Cardiac septum (tissue), 1 donor: ENCODE measurements around the gene SMTNL1. TPM values are rescaled to one million over a fixed set of nuclear protein-coding genes. Genes with fewer than 3 reads are reported as not detected.
A peak's percentile ranks its signal among the peaks of the same experiment; 100 is the strongest.

Experiments used
- DNase-seq: peaks from one replicate; pipeline ENCODE4 v3.0.0-alpha.2; 2020; ENCODE audit warnings: low spot score
- intact Hi-C: fragments of 100-400 bp; cut with DNase I; formaldehyde crosslinking; loops from one replicate; pipeline ENCODE4 v1.14.0; 2022
- total RNA-seq: library from RNA; stranded (reverse); fragmentation: NEBNext Ultra II Directional; extraction: Animal tissue kit (Norgen Biotek cat#: 25700); gene quantifications from one replicate; pipeline ENCODE4 v1.2.1, GENCODE V29; 2021
- donor health status: DM: no; HTN: no; CAD: no.

SMTNL1 gene
- total RNA-seq, 1 donor from 2014 or later: not detected

DNA sequence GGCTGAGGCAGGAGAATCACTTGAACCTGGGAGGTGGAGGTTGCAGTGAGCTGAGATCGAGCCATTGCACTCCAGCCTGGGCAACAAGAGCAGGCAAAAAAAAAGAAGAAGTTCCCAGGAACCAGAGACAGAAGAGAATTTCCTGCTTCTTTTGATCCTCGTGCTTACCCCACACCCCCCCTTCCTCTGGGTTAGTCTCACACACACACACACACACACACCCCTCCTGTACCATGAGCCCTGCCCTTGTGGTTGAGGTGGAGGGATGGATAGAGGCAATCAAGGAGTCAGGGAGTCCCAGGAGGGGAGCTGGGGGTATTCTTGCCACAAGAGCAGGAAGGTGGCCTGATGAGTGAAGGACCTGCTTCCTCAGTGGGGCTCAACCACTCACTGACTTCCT, 34.2 kb downstream of the SMTNL1 start:
- intact Hi-C loops: no loop called here
- no peak for DNase-seq

DNA sequence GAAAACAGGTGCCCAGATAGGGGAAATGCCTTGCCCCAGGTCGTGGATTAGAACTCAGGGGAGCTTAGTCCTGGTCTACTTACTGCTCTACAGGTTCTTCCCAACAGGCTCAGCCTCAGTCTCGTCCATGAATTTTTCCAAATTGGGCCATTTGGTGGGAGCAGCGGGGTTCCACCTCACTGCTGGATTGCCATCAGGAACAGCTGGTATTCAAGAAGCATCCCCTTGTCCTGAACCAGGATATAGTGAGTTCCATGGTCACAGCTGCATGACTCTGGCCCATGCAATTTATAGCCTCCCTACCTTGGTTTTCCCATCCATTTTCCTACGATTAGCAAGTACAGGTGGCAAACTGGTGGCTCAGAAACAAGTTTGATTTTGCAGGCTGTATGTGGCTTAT, 36.7 kb downstream of the SMTNL1 start:
- intact Hi-C loops: no loop called here
- DNase-seq: no peak

DNA sequence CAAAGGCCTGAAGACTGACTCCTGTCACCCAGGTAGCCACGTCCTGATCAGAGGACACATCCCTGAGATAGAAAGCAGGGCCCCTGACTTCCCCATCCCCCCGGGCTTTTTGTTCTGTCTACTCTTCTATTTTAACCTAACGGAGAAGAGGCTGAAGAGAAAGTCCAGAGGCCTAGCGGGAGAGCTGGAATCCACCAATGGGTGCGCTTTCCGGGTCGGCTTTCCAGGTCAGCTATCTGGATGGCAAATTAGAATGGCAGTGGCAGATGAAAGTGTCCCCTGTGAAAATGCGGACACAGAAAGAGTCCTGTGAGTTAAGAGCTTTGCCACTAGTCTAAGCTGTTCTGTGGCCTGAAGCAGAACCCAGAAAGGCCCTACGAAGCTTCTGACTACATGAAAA, 46.9 kb downstream of the SMTNL1 start:
- intact Hi-C loops: no loop called here
- DNase-seq: no peak

DNA sequence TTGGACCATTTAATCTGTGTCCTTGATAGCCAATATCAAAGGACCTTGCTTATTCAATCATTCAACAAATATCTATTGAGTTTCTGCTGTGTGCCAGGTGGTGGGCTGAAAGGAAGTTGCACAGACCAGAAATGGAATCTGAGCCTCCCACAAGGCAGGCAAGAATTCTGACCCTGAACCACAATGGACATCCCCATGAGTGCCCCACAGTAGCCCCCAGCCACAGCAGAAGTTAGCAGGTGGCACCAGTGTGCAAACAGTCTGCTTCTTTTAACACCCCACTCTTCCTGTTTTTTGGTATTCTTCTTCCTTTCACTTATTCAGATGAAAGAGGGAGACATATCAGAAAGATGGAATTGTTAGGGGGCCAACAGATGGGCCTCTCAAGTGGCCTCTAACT, 47.9 kb downstream of the SMTNL1 start:
- intact Hi-C loops: no loop called here

DNA sequence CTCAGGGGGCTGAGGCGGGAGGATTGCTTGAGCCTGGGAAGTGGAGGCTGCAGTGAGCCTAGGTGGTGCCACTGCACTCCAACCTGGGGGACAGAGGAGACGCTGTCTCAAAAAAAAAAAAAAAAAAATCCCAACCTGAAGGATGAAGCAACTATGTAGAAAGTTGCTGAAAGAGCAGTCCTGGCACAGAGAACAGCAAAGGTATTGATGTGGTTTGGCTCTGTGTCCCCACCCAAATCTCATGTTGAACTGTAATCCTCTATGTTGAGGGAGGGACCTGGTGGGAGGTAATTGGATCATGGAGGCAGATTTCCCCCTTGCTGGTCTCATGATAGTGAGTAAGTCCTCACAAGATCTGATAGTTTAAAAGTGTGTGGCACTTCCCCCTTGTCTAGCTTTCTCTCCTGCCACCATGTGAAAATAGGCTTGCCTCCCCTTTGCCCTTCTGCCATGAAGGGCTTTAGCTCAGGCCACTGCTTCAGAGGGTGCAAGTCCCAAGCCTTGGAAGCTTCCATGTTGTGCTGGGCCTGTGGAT, 49.4 kb downstream of the SMTNL1 start:
- no peak for DNase-seq
- intact Hi-C loops: no loop called here

More for the DNA sequence above, 47.9 kb downstream of the SMTNL1 start:
- DNase-seq: no peak

DNA sequence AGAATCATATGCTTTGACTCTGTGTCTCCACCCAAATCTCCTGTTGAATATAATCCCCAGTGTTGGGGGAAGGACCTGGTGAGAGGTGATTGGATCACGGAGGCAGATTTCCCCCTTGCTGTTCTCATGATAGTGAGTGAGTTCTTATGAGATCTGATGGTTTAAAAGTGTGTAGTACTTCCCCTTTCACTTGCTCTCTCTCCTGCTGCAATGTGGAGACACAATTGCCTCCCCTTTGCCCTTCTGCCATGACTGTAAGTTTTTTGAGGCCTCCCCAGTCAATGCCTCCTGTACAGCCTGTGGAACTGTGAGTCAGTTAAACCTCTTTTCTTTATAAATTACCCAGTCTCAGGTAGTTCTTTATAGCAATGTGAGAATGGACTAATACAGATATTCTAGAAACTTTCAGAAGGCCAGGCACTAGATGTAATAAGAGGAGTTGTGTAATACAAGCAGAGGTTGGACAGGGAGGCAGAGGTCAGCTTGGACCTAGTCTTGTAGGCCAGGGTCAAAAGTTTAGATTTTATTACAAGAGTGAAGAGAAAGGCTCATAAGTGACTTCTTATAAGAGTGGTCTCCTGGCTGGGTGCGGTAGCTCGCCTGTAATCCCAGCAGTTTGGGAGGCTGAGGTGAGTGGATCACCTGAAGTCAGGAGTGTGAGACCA, 50.8 kb downstream of the SMTNL1 start:
- no peak for DNase-seq
- intact Hi-C loops: no loop called here

DNA sequence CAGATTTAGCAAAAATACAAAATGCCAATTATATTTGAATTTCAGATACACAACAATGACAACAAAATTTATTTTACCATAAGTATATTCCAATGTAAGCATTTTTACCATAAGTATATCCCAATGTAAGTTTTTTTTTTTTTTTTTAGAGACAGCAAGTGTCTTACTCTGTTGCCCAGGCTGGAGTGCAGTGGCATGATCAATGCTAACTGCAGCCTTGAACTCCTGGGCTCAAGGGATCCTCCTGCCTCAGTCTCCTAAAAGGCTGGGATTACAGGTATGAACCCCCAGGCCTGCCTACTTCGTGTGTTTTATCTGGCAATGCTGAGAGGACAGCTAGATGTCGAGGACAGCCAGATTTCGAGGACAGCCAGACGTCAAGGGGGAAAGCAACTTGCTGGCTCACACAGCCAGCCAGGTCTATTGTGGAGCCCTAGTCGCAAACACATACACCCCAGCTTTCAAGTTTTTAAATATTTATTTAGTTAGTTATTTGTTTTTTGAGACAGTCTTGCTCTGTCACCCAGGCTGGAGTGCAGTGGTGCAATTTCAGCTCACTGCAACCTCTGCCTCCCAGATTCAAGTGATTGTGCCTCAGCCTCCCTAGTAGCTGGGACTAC, 59.0 kb downstream of the SMTNL1 start:
- no peak for DNase-seq
- intact Hi-C loops: no loop called here

DNA sequence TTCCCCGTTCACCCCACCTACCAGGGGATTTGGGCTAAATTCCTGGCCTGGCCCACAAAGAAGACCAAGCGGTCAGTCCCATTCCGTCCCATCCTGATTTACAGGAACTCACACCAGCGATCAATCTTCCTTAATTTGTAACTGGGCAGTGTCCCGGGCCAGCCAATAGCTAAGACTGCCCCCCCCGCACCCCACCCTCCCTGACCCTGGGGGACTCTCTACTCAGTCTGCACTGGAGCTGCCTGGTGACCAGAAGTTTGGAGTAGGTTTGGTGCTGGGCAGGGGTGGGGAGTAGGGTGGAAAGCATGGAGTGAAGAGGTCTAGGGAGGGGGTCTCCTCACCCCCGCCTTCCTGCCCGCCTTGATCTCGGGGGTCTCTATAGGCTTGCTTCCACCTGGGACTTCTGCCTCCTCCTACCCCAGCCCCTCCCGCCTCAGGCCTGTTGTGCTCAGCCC, 60.1 kb downstream of the SMTNL1 start, which contains the start of gene SERPING1:
Gene SERPING1, plus strand, starts transcription at position 225 of the 455 bp plus-strand sequence. CDS start 586 bp downstream, outside the sequence.
- intact Hi-C loops: no loop called here
- no peak for DNase-seq

DNA sequence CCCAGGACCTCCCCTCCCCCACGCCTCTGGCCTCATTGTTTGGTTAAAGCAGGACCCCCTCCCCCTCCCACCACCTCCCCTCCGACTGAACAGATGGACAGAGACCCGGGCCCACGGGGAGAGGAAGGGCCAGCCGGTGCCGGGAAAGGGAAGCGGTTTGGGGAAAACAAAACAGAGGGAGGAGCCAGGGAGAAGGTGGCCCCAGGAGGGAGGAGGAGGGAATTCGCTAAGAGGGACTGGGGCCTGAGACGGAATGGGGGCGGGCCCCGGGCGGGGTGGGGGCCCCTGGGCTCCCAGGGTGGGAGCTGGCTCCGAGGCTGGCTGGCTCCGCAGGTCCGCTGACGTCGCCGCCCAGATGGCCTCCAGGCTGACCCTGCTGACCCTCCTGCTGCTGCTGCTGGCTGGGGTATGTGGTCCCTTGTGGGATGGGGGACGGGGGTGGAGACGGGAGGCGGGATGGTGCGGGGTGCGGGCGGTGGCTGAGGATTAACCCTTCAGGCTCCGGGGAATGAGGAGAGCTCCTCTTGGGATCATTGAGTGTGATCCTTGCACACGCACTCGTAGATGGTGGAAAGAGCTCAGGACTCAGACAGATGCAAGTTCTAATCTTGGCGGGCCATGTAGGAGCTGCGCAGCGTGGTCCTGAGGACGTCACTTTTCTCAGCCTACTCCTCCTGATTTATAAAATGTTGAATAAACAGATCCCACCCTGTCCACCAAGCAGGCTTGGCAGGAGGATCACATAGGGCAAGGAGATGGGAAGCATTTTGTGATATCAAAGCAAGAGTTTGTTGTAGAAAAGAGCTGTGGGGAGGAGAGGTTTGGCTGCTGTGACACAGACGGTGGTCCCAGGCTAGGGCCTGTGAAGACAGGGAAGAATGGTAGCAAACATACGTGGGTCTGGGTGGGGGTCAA, 60.8 kb downstream of the SMTNL1 start:
- intact Hi-C loops: no loop called here
- DNase-seq: peak; percentile 82

DNA sequence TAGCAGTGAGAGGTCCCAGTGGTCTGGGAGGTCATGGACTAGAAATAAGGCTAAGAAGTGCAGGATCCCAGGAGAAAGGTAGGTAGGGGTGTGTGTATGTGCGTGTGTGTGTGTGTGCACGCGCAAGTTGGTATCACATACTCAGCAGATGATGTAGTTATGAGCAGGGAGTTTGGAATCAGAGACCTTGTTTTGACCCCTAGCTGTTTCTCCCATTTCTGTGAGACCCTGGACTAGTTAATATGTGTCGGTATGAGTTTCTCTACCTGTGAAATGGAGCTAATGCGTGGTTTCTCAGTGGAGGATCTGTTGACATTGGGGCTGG, 61.4 kb downstream of the SMTNL1 start:
- no peak for DNase-seq
- intact Hi-C loops: no loop called here

DNA sequence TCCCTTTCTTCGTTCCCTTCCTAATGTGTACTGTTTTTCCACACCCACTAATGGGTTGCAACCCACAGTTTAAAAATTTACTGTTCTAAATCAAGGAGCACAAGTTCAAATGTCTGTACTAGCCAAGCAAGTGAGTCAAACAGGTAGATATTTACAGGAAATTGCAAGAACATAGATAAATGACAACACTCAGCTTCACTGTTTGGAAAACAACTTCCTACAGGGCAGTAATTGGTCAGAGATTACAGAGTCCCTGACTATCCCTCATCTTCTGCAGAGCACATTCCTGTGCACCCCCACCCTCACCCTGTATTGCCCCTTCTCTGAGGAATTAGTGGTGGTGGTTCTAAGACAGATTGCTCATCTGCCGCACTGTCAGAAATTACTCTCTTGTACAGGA, 62.0 kb downstream of the SMTNL1 start:
- no peak for DNase-seq
- intact Hi-C loops: no loop called here

Other genes with a start within 250 kb of the SMTNL1 start
- 36.2 TPM for gene TNKS1BP1, start 212.6 kb upstream of the SMTNL1 start, total RNA-seq
- gene SSRP1, start 201.7 kb upstream of the SMTNL1 start, total RNA-seq: 35.4 TPM
- gene P2RX3, start 199.2 kb upstream of the SMTNL1 start, total RNA-seq: 0.48 TPM
- not detected for gene PRG3, start 156.4 kb upstream of the SMTNL1 start, total RNA-seq
- not detected for gene PRG2, start 146.9 kb upstream of the SMTNL1 start, total RNA-seq
- 26.7 TPM for gene SLC43A3, start 110.5 kb upstream of the SMTNL1 start, total RNA-seq
- 0.73 TPM for gene RTN4RL2, start 77.1 kb upstream of the SMTNL1 start, total RNA-seq
- 2.0 TPM for gene SLC43A1, start 21.9 kb upstream of the SMTNL1 start, total RNA-seq
- gene TIMM10, start 6.8 kb upstream of the SMTNL1 start, total RNA-seq: 71.6 TPM
- gene UBE2L6, start 30.1 kb downstream of the SMTNL1 start, total RNA-seq: 15.8 TPM
- 90.0 TPM for gene SERPING1, start 60.1 kb downstream of the SMTNL1 start, total RNA-seq
- 0.59 TPM for gene YPEL4, start 112.3 kb downstream of the SMTNL1 start, total RNA-seq
- 5.8 TPM for gene CLP1, start 120.2 kb downstream of the SMTNL1 start, total RNA-seq
- gene ZDHHC5, start 130.5 kb downstream of the SMTNL1 start, total RNA-seq: 43.4 TPM
- 9.9 TPM for gene MED19, start 174.6 kb downstream of the SMTNL1 start, total RNA-seq
- 56.7 TPM for gene TMX2, start 175.0 kb downstream of the SMTNL1 start, total RNA-seq
- 85.5 TPM for gene SELENOH, start 203.9 kb downstream of the SMTNL1 start, total RNA-seq
- gene BTBD18, start 214.2 kb downstream of the SMTNL1 start, total RNA-seq: not detected
- 73.8 TPM for gene CTNND1, start 224.2 kb downstream of the SMTNL1 start, total RNA-seq